RWPE1 (cell line): ENCODE measurements around the gene HHLA2.
A peak's percentile ranks its signal among the peaks of the same experiment; 100 is the strongest.

Experiments
- CTCF ChIA-PET: fragments of 350-600 bp; sonication (Branson Sonifier 250); formaldehyde crosslinking; extraction: SDS; loops from one replicate; lab custom pipeline; 2021; lab: Yijun Ruan, JAX
- POLR2A ChIA-PET: fragments of 400-600 bp; formaldehyde crosslinking; extraction: SDS; loops from one replicate; lab custom pipeline; 2020; ENCODE audit warnings: antibody characterized with exemption; ENCODE audit not compliant: low non-redundant PET; lab: Yijun Ruan, JAX
- DNase-seq: peaks from one replicate; pipeline ENCODE4 v3.0.0; 2012; ENCODE audit warnings: low spot score
- H3K27ac ChIP-seq: fragments of 450-650 bp; 2 replicates; pipeline ENCODE4 v1.5.1; 2017
- TF ChIP-seq, protein P1 (sequence below): fragments of 450-650 bp; conservative IDR thresholded peaks from 2 replicates; pipeline ENCODE4 v1.5.1; 2017; ENCODE audit warnings: low read depth, mild to moderate bottlenecking

The HHLA2 gene

DNA sequence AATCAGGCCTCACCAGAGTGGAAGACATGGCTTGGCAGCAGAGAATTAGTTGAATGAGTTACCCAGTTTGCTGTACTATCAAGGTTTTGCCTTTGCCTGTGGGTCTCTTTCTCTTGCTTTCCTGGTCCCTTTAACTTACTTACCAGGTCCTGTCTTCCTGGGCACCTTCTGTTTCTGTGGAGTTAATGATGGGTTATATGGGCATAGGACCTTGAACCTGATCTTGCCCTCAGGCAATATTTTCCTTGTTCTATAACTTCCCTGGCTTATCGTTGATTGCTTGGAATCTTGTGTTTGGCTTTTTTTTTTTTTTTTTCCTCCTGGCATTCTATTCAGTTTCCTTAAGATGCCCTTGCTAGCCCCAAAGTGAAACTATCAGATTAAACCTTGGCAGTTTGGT is 106.8 kb downstream of the HHLA2 start:
- DNase-seq: no peak
- TF ChIP-seq, protein P1, sequence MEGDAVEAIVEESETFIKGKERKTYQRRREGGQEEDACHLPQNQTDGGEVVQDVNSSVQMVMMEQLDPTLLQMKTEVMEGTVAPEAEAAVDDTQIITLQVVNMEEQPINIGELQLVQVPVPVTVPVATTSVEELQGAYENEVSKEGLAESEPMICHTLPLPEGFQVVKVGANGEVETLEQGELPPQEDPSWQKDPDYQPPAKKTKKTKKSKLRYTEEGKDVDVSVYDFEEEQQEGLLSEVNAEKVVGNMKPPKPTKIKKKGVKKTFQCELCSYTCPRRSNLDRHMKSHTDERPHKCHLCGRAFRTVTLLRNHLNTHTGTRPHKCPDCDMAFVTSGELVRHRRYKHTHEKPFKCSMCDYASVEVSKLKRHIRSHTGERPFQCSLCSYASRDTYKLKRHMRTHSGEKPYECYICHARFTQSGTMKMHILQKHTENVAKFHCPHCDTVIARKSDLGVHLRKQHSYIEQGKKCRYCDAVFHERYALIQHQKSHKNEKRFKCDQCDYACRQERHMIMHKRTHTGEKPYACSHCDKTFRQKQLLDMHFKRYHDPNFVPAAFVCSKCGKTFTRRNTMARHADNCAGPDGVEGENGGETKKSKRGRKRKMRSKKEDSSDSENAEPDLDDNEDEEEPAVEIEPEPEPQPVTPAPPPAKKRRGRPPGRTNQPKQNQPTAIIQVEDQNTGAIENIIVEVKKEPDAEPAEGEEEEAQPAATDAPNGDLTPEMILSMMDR: no peak
- ChIA-PET POLR2A (no interaction called here), CTCF (no interaction called here)
- H3K27ac ChIP-seq: no peak overlapping the region

DNA sequence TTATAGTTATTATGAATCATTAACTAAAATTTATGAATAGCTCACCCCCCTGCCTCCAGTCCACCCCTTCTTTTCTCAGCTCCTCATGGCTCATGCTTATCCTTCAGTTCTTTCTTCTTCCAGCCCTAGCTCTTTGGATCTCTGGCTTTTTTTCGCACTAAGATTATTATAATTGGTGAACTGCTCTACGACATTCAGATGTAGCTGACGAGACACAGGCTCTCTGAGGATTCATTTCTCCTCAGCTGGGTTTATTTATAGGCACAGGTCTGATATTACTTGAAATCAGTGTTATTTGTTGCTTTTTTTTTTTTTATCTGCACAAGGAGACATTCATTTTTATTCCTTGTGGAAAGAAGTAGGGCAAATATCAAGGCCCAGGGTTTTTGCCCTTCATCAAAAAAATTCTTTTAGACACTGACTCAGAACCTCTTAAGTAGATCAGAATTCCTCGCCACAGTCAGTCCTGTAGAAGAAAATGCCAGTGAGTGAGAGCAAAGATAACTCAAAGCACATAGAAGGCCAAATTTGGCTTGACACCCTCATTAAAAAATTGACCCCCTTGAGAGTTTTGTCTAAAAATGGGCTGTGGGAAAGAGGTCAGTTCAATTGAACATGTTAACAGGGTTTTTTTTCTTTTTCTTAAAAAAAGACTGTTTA is 107.5 kb downstream of the HHLA2 start:
- H3K27ac ChIP-seq: no peak overlapping the region
- ChIA-PET POLR2A (no interaction called here), CTCF (interaction anchor here (0.7 kb wide), 1 partner anchor 214 kb away, joined by 3 read pairs; no protein-coding TSS in a partner anchor)
- TF ChIP-seq, protein P1: no peak
- no peak for DNase-seq

DNA sequence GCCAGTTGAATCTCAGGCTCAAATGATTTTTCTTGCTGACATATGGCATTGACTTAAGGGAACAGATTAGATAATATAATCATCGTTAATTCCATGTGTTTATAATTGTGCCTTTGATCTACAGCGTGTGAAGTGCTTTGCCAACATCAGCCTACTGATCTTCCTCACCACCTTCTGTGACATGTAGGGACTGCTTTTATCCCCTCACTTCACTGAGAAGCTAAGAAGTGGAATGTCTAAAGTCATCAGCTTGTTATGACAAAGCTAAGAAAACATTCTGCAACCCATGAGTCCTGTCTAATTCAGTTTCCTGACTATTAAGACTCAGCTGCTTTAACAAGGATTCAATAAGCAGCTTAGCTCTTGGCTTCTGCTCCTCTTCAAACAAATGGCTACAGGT is 108.0 kb downstream of the HHLA2 start:
- DNase-seq: no peak
- H3K27ac ChIP-seq: no peak overlapping the region
- TF ChIP-seq, protein P1: no peak
- ChIA-PET CTCF (no interaction called here), POLR2A (no interaction called here)

DNA sequence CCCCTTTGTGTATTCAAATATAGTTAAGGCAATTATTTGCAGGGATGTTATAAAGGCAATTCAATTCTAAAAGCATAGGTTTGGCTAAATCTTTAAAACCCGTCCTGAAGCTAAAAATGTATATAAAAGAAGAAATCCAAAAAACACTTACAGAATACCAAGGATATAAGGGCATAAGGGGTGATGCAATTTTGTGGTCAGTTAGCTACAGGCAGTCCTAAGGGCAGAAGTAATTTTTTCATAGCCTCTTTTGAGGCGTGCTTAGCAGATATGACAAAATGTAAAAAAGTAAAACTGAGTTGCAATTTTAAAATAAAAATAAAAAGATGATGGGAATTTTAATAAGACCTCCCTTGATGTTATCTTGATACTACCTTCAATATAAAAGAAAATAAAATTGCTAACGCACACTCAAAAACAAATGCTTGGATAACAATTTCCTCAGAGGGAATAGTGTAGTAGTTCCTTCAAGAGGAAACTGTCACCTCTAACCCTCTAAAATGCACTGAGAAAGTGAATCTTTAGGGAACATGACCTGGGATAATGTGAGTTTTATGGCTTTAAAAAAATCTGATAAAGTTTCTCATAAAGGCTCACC is 109.8 kb downstream of the HHLA2 start:
- H3K27ac ChIP-seq: no peak overlapping the region
- ChIA-PET CTCF (no interaction called here), POLR2A (no interaction called here)
- TF ChIP-seq, protein P1: no peak
- DNase-seq: no peak

DNA sequence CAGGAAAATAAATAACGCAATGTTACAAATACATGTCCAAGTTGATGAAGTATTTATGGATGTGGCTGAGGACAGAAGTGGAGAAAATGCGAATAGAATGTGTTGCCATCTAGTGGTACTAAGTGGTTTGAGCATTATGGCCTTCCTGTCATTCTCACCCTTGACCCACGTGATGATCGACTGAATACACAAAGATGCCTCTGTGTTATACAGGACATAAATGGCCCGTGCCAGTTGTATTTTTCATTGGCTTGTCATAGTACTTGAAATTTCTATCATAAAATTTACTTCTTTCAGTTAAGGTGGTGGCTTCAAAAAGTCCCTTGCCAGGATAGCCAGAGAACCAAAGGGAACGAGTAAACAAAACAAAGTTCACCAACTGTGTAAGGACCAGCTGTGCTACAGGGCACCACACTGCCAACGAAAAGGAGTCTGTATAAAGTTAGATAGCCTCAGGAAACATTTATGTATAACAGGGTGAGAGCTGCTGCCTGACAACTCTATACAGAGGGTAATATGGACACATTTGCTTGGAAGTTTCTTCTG is 110.4 kb downstream of the HHLA2 start:
- CTCF ChIA-PET: interaction anchor here (1.0 kb wide), 1 partner anchor 71 kb away, joined by 5 read pairs; no protein-coding TSS in a partner anchor
- TF ChIP-seq, protein P1: peak; percentile 74
- POLR2A ChIA-PET: no interaction called here
- peak; percentile 50 for DNase-seq
- no peak overlapping the region for H3K27ac ChIP-seq

DNA sequence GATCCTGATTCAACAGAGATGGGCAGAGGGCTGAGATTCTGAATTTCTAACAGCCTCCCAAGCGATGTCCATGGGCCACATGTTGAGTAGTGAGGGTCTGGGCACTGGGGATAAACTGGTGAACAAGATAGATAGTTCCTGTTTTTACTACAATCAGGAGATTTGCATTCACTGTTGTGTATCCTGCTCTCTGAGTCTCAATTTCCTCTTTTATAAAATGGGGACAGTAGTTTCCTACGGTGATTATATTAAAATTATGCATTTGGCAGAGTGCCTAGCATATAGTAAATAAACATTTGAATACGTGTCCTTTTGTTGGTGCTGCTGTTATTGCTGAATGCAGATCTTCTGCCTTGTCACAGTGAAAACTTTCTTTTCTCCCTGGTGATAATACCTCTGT is 111.5 kb downstream of the HHLA2 start:
- TF ChIP-seq, protein P1: no peak
- DNase-seq: no peak
- no peak overlapping the region for H3K27ac ChIP-seq
- CTCF ChIA-PET: interaction anchor here (0.6 kb wide), 1 partner anchor 9 kb away, joined by 3 read pairs; no protein-coding TSS in a partner anchor
- POLR2A ChIA-PET: no interaction called here
